NT2/D1 (cell line): ENCODE measurements around the gene TASOR2.

ENCODE experiments used
- SUZ12 ChIP-seq: IDR thresholded peaks from 2 replicates; pipeline ENCODE4 v1.6.1; 2011; ENCODE audit not compliant: insufficient read length, insufficient read depth; ENCODE audit errors: extremely low read depth
- YY1 ChIP-seq: IDR thresholded peaks from 2 replicates; pipeline ENCODE4 v1.6.1; 2011; ENCODE audit not compliant: insufficient read length, insufficient read depth
- ZNF274 ChIP-seq: IDR thresholded peaks from 2 replicates; pipeline ENCODE4 v1.6.1; 2011; ENCODE audit warnings: mild to moderate bottlenecking, low read depth, low read length

GRCh38 chr10:5684318-5684970 is at the start of gene TASOR2:
- TF ChIP-seq YY1 (no peak), ZNF274 (no peak), SUZ12 (no peak)
